ENCODE data around the gene CELF2. TPM values are rescaled to one million over a fixed set of nuclear protein-coding genes. Genes with fewer than 3 reads are reported as not detected.
A peak's percentile ranks its signal among the peaks of the same experiment; 100 is the strongest.

Gene CELF2
- total and polyA plus RNA-seq, 2 experiments from 2014 or later: 16.6 to 26.9 TPM

DNA sequence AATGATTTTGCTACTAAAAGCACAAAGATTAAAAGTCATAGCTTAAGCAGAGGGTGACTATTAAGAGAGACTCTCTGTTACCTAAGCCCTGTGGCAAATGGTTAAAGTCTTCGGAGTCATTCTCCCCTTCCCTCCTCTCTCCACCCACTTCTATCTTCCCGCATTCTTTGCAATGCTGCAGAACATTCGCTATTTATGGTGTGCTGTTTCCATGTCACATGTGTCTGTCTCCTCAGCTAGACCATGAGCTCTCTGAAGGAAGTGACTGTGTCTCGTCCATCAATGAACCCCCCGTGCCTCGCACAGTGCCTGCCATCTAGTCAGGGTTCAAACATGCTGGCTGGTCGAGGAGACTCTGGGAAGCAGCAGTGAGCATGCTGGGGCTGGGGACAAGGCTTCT lies 321.3 kb downstream of the CELF2 start:
- no peaks in the 10 kb centered on the region for H3K27me3 ChIP-seq
- H3K36me3 ChIP-seq (replicated peaks; ENCODE audit: insufficient read depth, low read depth): no peaks in the 10 kb centered on the region
- no peaks in the 10 kb centered on the region for H3K9me2 ChIP-seq (replicated peaks; ENCODE audit: insufficient read depth)
- H3K79me2 ChIP-seq: no peaks in the 10 kb centered on the region
- no peak overlapping the region for H2AFZ ChIP-seq
- H4K20me1 ChIP-seq (ENCODE audit: insufficient read depth, poor library complexity, severe bottlenecking): no peaks in the 10 kb centered on the region
- no peak overlapping the region for H3K27ac ChIP-seq
- no peak overlapping the region for H3K4me3 ChIP-seq
- H3K4me2 ChIP-seq: no peak overlapping the region
- no peak for DNase-seq (ENCODE audit: low spot score)
- H3K4me1 ChIP-seq (ENCODE audit: insufficient read depth): no peaks in the 10 kb centered on the region
- no peaks in the 10 kb centered on the region for H3K9me3 ChIP-seq (ENCODE audit: low read depth)
- WGBS (ENCODE audit: low lambda C conversion rate, missing lambda C conversion rate): 70% methylated on average over 7 of the region's 7 CpGs
- no peak for TF ChIP-seq EZH2phosphoT487 (IDR thresholded peaks at IDR 0.05; ENCODE audit: low read depth, severe bottlenecking, unreplicated experiment)
- no peak for TF ChIP-seq EZH2 (IDR thresholded peaks at IDR 0.05; ENCODE audit: borderline replicate concordance)
- TF ChIP-seq, protein P1, sequence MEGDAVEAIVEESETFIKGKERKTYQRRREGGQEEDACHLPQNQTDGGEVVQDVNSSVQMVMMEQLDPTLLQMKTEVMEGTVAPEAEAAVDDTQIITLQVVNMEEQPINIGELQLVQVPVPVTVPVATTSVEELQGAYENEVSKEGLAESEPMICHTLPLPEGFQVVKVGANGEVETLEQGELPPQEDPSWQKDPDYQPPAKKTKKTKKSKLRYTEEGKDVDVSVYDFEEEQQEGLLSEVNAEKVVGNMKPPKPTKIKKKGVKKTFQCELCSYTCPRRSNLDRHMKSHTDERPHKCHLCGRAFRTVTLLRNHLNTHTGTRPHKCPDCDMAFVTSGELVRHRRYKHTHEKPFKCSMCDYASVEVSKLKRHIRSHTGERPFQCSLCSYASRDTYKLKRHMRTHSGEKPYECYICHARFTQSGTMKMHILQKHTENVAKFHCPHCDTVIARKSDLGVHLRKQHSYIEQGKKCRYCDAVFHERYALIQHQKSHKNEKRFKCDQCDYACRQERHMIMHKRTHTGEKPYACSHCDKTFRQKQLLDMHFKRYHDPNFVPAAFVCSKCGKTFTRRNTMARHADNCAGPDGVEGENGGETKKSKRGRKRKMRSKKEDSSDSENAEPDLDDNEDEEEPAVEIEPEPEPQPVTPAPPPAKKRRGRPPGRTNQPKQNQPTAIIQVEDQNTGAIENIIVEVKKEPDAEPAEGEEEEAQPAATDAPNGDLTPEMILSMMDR (IDR thresholded peaks at IDR 0.05; ENCODE audit: poor library complexity): no peak

DNA sequence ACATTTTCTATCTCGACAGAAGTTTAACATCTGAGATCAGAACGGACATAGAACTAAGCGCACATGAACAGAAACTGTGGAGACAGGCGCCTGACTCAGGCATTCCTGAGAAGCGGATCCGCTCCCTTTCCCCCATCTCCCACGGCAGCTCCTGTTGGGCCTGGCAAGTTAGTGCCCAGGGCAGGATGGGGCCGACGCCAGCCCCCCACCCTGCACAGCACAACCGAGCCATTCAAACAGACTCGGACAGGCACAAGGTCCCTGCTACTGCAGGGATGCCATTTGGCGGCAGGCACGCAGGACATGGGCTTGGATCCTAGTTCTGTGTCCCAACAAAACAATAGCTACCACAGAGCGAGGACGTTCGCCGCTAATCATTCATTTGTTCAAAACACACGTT lies 322.0 kb downstream of the CELF2 start:
- Histone ChIP-seq H3K27ac (no peak overlapping the region), H3K9me2 (replicated peaks; ENCODE audit: insufficient read depth) (no peaks in the 10 kb centered on the region), H4K20me1 (ENCODE audit: insufficient read depth, poor library complexity, severe bottlenecking) (no peaks in the 10 kb centered on the region), H3K27me3 (no peaks in the 10 kb centered on the region), H3K4me1 (ENCODE audit: insufficient read depth) (no peaks in the 10 kb centered on the region), H3K4me3 (no peak overlapping the region), H3K9me3 (ENCODE audit: low read depth) (no peaks in the 10 kb centered on the region), H3K36me3 (replicated peaks; ENCODE audit: insufficient read depth, low read depth) (no peaks in the 10 kb centered on the region), H2AFZ (no peak overlapping the region), H3K79me2 (no peaks in the 10 kb centered on the region), H3K4me2 (no peak overlapping the region)
- TF ChIP-seq, protein P1 (IDR thresholded peaks at IDR 0.05; ENCODE audit: poor library complexity): no peak
- no peak for TF ChIP-seq EZH2 (IDR thresholded peaks at IDR 0.05; ENCODE audit: borderline replicate concordance)
- TF ChIP-seq EZH2phosphoT487 (IDR thresholded peaks at IDR 0.05; ENCODE audit: low read depth, severe bottlenecking, unreplicated experiment): no peak
- DNase-seq (ENCODE audit: low spot score): no peak
- WGBS (ENCODE audit: low lambda C conversion rate, missing lambda C conversion rate): 92% methylated on average over 18 of the region's 18 CpGs

DNA sequence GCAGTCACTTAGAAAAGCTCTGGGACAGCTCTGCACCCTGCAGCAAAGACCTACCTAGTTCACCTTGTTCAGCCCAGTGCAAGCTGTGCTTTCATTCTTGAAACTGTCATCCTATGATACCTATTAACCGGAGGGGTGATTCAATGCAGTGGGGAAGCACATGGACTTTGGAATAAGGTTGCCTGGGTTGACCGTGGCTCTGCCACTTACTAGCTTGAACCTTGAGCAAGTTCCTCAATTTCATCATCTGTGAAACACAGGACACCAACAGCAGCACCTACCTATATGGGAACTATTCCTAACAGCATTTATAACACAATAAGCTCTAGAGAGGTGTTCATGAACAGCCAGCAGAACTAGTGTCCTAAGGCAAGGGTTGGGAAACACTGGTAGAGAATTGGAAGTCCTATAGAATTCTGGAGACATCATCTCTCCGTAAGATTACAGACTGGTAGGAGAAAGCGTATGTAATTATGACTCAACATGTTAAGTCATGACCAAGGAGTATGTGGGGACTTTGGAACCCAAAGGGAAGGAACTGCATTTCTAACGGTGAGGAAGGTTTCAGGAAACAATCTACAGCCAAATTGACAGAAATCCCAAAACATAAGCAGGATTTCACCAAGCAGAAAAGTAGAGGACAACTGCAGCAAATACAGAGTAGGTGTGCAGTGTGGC lies 323.8 kb downstream of the CELF2 start:
- no peaks in the 10 kb centered on the region for H3K79me2 ChIP-seq
- WGBS (ENCODE audit: low lambda C conversion rate, missing lambda C conversion rate): 80% methylated on average over 5 of the region's 5 CpGs
- no peaks in the 10 kb centered on the region for H4K20me1 ChIP-seq (ENCODE audit: insufficient read depth, poor library complexity, severe bottlenecking)
- no peak overlapping the region for H3K27ac ChIP-seq
- H3K27me3 ChIP-seq: no peaks in the 10 kb centered on the region
- H3K9me3 ChIP-seq (ENCODE audit: low read depth): no peaks in the 10 kb centered on the region
- H3K4me1 ChIP-seq (ENCODE audit: insufficient read depth): no peaks in the 10 kb centered on the region
- H2AFZ ChIP-seq: no peak overlapping the region
- no peaks in the 10 kb centered on the region for H3K36me3 ChIP-seq (replicated peaks; ENCODE audit: insufficient read depth, low read depth)
- no peak overlapping the region for H3K4me3 ChIP-seq
- peak; percentile 32 for DNase-seq (ENCODE audit: low spot score)
- TF ChIP-seq, protein P1 (IDR thresholded peaks at IDR 0.05; ENCODE audit: poor library complexity): no peak
- TF ChIP-seq EZH2phosphoT487 (IDR thresholded peaks at IDR 0.05; ENCODE audit: low read depth, severe bottlenecking, unreplicated experiment): no peak
- no peak for TF ChIP-seq EZH2 (IDR thresholded peaks at IDR 0.05; ENCODE audit: borderline replicate concordance)
- no peak overlapping the region for H3K4me2 ChIP-seq
- no peaks in the 10 kb centered on the region for H3K9me2 ChIP-seq (replicated peaks; ENCODE audit: insufficient read depth)

All from hepatocyte (in vitro differentiated cells).